HG03139 (cell line): ENCODE measurements around the gene NIN.

Experiments
- ATAC-seq: cut with Tn5 transposase; IDR thresholded peaks from one replicate; pipeline ENCODE4 v1.9.1; 2021; ENCODE audit not compliant: unreplicated experiment

NIN gene

GRCh38 chr14:50830932-50831725 is at the start of gene NIN:
NIN (minus strand) TSS chr14:50831162; CDS start chr14:50822056, 9,106 bp downstream.
- ATAC-seq, result peak; percentile 72

- peak; percentile 96 for ATAC-seq
Observed at GRCh38 chr14:50875359-50876070, 44.6 kb upstream of the NIN start.

- no peak for ATAC-seq
Observed at GRCh38 chr14:50874757-50875156, 43.8 kb upstream of the NIN start.

GRCh38 chr14:50871914-50872732 is 41.2 kb upstream of the NIN start, which contains the start of gene ABHD12B:
ABHD12B (plus strand) TSS chr14:50872053; CDS start chr14:50872175, 122 bp downstream.
- ATAC-seq, result no peak

- no peak for ATAC-seq
Observed at GRCh38 chr14:50871228-50871627, 40.3 kb upstream of the NIN start.

- no peak for ATAC-seq
Observed at GRCh38 chr14:50865391-50866076, 34.6 kb upstream of the NIN start.

- no peak for ATAC-seq
Observed at GRCh38 chr14:50864946-50865345, 34.0 kb upstream of the NIN start.

GRCh38 chr14:50864237-50864636 is 33.3 kb upstream of the NIN start:
- ATAC-seq, result no peak

GRCh38 chr14:50862036-50862570 is 31.1 kb upstream of the NIN start:
- ATAC-seq, result no peak

- ATAC-seq, result no peak
Observed at GRCh38 chr14:50860478-50861086, 29.6 kb upstream of the NIN start.

- ATAC-seq, result no peak
Observed at GRCh38 chr14:50859296-50859624, 28.3 kb upstream of the NIN start.

DNA sequence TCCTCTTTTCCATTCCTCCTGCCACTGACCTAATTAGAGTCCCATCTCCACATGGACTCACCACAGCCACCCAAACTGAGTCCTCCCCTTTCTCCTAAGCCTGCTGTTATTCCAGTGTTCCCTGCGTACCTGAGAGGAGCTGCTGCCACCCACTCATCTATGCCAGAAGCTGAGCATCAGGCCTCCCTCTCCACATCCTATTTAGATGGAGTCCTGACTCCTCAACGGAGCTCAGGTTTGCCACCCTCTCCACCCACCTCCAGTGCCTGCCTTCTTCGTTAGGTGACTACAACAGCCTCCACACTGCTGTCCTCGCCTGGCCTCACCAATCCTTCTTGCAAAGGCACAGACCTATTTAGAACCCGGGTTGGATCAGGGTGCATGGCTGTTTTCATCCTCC is 25.7 kb upstream of the NIN start:
- no peak for ATAC-seq

GRCh38 chr14:50855558-50855957 is 24.6 kb upstream of the NIN start:
- ATAC-seq, result no peak

DNA sequence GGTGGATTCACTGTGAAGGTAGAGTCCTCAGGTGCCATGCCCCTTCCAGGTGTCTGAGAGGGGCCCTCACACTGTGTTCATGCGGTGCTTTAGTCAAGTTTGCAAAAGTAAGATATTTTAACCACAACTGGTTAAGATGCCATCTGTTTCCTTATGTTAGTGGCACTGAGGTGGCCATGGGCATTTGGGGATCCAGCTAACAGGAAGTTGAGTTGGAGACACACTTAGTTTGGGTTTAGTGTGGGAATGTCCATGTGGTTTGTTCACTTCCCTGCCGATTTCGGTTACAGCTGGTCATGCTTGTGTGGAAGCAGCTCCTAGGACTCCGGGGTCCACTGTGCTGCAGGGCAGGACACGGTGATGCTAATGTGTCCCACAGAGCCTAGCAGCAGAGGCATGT is 23.6 kb upstream of the NIN start:
- ATAC-seq, result no peak

DNA sequence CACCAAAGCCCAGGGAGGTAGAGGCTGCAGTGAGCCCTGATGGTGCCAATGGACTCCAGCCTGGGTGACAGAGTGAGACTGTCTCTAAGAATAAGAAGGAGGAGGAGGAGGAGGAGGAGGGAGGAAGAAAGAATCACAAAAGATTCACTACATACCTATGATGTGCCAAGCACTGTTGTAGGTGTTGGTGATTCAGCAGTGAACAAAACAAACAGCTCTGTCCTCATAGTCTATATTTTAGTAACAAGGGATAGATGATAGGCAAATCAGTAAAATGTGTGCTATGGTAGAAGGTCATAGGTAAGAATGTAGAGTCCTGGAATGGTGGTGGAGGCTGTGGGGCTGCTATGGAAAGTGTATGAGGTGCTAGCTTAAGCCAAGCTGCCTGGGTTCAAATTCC is 22.9 kb upstream of the NIN start:
- ATAC-seq, result no peak

DNA sequence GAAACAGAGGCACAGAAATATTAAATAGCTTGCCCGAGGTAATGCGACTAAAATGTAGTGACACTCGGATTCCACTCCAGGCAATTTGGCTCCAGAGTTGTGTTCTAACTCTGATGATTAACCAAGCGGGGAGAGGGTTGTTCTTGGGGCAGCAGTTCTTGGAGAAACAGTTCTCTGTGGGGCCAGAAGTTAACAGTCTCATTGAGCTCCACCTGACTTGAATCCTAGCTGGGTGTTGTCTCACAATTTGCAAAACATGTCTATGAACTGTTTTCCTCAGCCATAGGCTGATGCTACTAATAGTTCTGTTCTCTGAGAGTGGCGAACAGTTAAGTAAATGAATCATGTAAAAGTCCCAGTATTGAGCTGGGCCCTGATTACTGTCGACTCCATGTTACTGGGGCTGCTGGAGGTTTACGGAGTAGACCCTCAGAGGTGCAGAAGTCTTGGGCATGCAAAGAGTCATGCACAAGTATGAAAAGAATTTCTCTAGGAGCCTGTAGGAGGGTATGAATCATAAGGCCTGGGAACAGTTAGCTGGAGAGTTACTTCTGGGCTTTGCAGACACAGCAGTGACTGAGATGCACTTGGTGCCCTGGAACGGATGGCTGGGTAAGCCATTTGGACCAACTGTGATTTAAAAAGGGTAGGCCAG is 15.4 kb upstream of the NIN start:
- ATAC-seq, result no peak

GRCh38 chr14:50845166-50845565 is 14.2 kb upstream of the NIN start:
- ATAC-seq, result no peak

- no peak for ATAC-seq
Observed at GRCh38 chr14:50844391-50844790, 13.4 kb upstream of the NIN start.

DNA sequence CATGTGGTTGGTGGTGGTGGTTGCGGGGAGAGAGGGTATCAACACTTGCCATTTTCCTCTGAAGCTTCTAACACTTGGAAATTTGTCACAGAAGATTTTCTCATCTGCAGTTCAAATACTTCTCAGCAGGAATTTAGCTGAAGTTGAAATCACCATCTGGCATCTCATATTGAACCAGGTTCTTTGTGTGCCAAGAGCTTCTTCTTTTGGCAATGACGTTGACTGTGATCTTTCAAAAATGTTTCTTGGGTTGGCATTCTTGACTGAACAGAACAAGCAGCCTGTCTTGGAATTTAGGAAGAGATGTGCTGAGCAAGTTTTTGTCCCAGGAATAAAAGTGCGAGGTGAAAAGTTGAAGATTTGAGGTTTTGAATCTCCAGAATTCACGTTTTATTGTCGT is 8.7 kb upstream of the NIN start:
- ATAC-seq, result no peak

- ATAC-seq, result no peak
Observed at GRCh38 chr14:50839048-50839447, 8.1 kb upstream of the NIN start.
